ENCODE measurements around the gene DDX24.

- TF ChIP-seq CEBPB (tag; IDR thresholded peaks at IDR 0.05) (no peak), MNT (conservative IDR thresholded peaks at IDR 0.05) (no peak), DNMT1 (IDR thresholded peaks at IDR 0.05) (no peak), COPS2 (conservative IDR thresholded peaks at IDR 0.05) (no peak), NFATC3 (IDR thresholded peaks at IDR 0.05) (no peak), MTF1 (CRISPR knock-in tag; IDR thresholded peaks at IDR 0.05; ENCODE audit: borderline replicate concordance) (no peak), CTCF (IDR thresholded peaks at IDR 0.05 in 2 of 3, conservative IDR thresholded peaks at IDR 0.05 in 1 of 3; ENCODE audit: insufficient read depth in 2 of 3, low read depth in 1 of 3, low read length in 3 of 3) (no peak), ZNF354B (CRISPR knock-in tag; IDR thresholded peaks at IDR 0.05) (no peak), HDGF (IDR thresholded peaks at IDR 0.05) (no peak), KDM4B (IDR thresholded peaks at IDR 0.05; ENCODE audit: borderline replicate concordance in 2 of 2, low read depth in 1 of 2) (no peak), GTF3C2 (IDR thresholded peaks at IDR 0.05; ENCODE audit: borderline replicate concordance, extremely low read depth, insufficient read length) (no peak), POLR2AphosphoS5 (IDR thresholded peaks at IDR 0.05; ENCODE audit: control insufficient read depth, insufficient read depth, low read depth, low read length) (no peak), E2F8 (IDR thresholded peaks at IDR 0.05; ENCODE audit: low read depth, partially characterized antibody) (no peak)
Measured at GRCh38 chr14:93998871-93999403, 82.1 kb downstream of the DDX24 start.
